ENCODE measurements around the gene CLEC1B.

DNA sequence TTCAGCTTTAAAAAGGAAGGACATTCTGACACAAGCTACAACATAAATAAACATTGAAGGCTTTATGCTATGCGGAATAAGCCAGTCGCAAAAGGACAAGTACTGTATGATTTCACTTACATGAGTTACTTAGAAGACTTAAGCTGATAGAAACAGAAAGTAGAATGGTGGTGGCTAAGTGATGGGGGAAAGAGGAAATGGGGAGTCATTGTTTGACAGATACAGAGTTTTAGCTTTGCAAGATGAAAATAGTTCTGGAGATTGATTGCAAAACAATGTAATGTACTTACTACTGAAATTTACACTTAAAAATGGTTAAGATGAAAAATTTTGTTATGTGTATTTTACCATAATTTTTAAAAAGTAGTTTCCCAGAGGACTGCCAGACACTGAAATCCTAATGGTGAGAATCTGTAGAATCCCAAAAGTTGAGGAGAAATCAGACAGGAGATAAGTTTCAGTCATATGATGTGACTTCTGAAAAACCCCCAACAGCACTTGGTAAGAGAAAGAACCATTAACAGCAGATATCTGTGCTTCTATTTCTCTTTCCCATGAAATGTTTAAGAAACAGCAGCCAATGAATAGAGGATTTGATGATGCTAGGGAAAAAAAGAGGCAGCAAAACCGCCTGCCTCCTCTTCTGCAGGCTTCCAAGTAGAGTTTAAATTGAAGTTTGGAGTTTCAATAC, 50.2 kb downstream of the CLEC1B start:
- TF ChIP-seq, protein P1, sequence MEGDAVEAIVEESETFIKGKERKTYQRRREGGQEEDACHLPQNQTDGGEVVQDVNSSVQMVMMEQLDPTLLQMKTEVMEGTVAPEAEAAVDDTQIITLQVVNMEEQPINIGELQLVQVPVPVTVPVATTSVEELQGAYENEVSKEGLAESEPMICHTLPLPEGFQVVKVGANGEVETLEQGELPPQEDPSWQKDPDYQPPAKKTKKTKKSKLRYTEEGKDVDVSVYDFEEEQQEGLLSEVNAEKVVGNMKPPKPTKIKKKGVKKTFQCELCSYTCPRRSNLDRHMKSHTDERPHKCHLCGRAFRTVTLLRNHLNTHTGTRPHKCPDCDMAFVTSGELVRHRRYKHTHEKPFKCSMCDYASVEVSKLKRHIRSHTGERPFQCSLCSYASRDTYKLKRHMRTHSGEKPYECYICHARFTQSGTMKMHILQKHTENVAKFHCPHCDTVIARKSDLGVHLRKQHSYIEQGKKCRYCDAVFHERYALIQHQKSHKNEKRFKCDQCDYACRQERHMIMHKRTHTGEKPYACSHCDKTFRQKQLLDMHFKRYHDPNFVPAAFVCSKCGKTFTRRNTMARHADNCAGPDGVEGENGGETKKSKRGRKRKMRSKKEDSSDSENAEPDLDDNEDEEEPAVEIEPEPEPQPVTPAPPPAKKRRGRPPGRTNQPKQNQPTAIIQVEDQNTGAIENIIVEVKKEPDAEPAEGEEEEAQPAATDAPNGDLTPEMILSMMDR (conservative IDR thresholded peaks at IDR 0.05): no peak
- no peak for TF ChIP-seq ZFX (IDR thresholded peaks at IDR 0.05)

Data from C4-2B (cell line).